Sigmoid colon (tissue), 7 donors: ENCODE measurements around the gene ARSJ. TPM values are rescaled to one million over a fixed set of nuclear protein-coding genes. Genes with fewer than 3 reads are reported as not detected.

Experiments used
- DNase-seq: peaks from one replicate; pipeline ENCODE4 v3.0.0-alpha.2; 2019
- H3K27ac ChIP-seq, 4 donors: fragments of 200-600 bp; sonication (generic); one replicate each; pipeline ENCODE4 v1.5.1; 2016 to 2019; ENCODE audit warnings: mild to moderate bottlenecking in 1 of 4
- H3K27me3 ChIP-seq, 3 donors: fragments of 200-600 bp; sonication (generic); one replicate each; pipeline ENCODE4 v1.5.1; 2019; ENCODE audit warnings: mild to moderate bottlenecking in 1 of 3
- H3K36me3 ChIP-seq, 4 donors: fragments of 200-600 bp; sonication (generic); one replicate each; pipeline ENCODE4 v1.5.1; 2016 to 2019
- H3K4me1 ChIP-seq, 4 donors: fragments of 200-600 bp; sonication (generic); one replicate each; pipeline ENCODE4 v1.5.1; 2017 to 2019
- H3K4me3 ChIP-seq, 4 donors: fragments of 200-600 bp; sonication (generic); one replicate each; pipeline ENCODE4 v1.5.1; 2017 to 2019; ENCODE audit warnings: mild to moderate bottlenecking in 2 of 4, moderate library complexity in 1 of 4
- H3K9me3 ChIP-seq, 4 donors: fragments of 200-600 bp in 3 of 4; sonication (generic) in 3 of 4; one replicate each; pipeline versions ENCODE4 v1.5.1 to v1.6.1; 2013 to 2019
- EP300 ChIP-seq, 4 donors: sonication (generic); formaldehyde crosslinking; IDR thresholded peaks; one replicate each; pipeline ENCODE4 v1.6.1; 2017; ENCODE audit warnings: antibody characterized with exemption in 4 of 4
- POLR2A ChIP-seq, 2 donors: fragments of 450-650 bp; IDR thresholded peaks; one replicate each; pipeline ENCODE4 v1.6.1; 2016; ENCODE audit warnings: antibody characterized with exemption in 2 of 2, mild to moderate bottlenecking in 2 of 2, moderate library complexity in 2 of 2
- POLR2AphosphoS5 ChIP-seq, 4 donors: sonication (generic); formaldehyde crosslinking; IDR thresholded peaks; one replicate each; pipeline ENCODE4 v1.6.1; 2017; ENCODE audit warnings: antibody characterized with exemption in 4 of 4
- WGBS, 2 donors: extraction: QIAGEN DNeasy Blood & Tissue Kit; methylation state at CpG; one replicate each; pipeline ENCODE4 v1.1.7; 2013; 5-methylcytosine and 5-hydroxymethylcytosine counted together
- intact Hi-C: fragments of 100-400 bp; cut with DNase I; formaldehyde crosslinking; loops from one replicate; pipeline ENCODE4 v1.15.1; 2023
- polyA plus RNA-seq, 3 donors: library from polyadenylated mRNA; stranded (reverse); fragments of 200-250 nt; gene quantifications; one replicate each; pipeline ENCODE4 v1.2.3, GENCODE V29; 2013
- total RNA-seq, 4 donors: library from RNA; depleted of rRNA; stranded (reverse); fragments of >200 nt; gene quantifications; one replicate each; pipeline ENCODE4 v1.1.0, GENCODE V29; 2016
- TF ChIP-seq, protein P1 (sequence below), 4 experiments: fragments of 450-650 bp in 3 of 4; fragments of 200-600 bp in 1 of 4; IDR thresholded peaks; one replicate each; pipeline ENCODE4 v1.5.1; 2016 to 2019; ENCODE audit warnings: antibody characterized with exemption in 4 of 4, mild to moderate bottlenecking in 3 of 4, moderate library complexity in 2 of 4
- donor health status: healthy with polysubstance abuse.
- donor health status: Bipolar disorder and iron deficiency.
- donor health status: healthy.

Gene ARSJ
- total and polyA plus RNA-seq, 7 donors, result 0.46 to 11.9 (median 7.2) TPM

DNA sequence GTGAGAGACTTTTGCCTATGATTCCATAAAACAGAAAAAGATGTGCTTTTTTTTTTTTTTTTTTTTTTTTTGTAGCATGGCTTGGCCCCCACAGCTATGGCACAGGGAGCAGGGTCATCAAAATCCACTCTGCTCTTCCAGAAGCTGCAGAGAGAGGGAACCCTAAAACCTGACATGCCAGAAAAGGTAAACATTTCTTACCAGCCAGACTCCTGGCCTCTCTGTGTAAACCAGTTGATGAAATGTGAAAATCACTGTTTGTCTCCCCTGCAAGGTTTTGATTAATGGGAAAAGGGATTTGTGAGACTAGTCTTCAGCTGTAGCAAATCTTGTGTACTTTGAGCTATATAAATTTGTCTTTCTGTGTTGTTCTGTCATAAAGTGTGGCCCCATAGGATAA, 105.9 kb downstream of the ARSJ start:
- no peaks in the 10 kb centered on the region for H3K36me3 ChIP-seq
- TF ChIP-seq EP300 (IDR thresholded peaks at IDR 0.05), result no peak
- TF ChIP-seq, protein P1, sequence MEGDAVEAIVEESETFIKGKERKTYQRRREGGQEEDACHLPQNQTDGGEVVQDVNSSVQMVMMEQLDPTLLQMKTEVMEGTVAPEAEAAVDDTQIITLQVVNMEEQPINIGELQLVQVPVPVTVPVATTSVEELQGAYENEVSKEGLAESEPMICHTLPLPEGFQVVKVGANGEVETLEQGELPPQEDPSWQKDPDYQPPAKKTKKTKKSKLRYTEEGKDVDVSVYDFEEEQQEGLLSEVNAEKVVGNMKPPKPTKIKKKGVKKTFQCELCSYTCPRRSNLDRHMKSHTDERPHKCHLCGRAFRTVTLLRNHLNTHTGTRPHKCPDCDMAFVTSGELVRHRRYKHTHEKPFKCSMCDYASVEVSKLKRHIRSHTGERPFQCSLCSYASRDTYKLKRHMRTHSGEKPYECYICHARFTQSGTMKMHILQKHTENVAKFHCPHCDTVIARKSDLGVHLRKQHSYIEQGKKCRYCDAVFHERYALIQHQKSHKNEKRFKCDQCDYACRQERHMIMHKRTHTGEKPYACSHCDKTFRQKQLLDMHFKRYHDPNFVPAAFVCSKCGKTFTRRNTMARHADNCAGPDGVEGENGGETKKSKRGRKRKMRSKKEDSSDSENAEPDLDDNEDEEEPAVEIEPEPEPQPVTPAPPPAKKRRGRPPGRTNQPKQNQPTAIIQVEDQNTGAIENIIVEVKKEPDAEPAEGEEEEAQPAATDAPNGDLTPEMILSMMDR (IDR thresholded peaks at IDR 0.05), result no peak
- no peak for TF ChIP-seq POLR2A (IDR thresholded peaks at IDR 0.05)
- TF ChIP-seq POLR2AphosphoS5 (IDR thresholded peaks at IDR 0.05), result no peak
- no peaks in the 10 kb centered on the region for H3K4me1 ChIP-seq
- intact Hi-C loops, result no loop called here
- no peak for DNase-seq
- H3K4me3 ChIP-seq, result no peak overlapping the region
- no peaks in the 10 kb centered on the region for H3K27me3 ChIP-seq
- H3K9me3 ChIP-seq, result no peaks in the 10 kb centered on the region
- H3K27ac ChIP-seq, result no peak overlapping the region

DNA sequence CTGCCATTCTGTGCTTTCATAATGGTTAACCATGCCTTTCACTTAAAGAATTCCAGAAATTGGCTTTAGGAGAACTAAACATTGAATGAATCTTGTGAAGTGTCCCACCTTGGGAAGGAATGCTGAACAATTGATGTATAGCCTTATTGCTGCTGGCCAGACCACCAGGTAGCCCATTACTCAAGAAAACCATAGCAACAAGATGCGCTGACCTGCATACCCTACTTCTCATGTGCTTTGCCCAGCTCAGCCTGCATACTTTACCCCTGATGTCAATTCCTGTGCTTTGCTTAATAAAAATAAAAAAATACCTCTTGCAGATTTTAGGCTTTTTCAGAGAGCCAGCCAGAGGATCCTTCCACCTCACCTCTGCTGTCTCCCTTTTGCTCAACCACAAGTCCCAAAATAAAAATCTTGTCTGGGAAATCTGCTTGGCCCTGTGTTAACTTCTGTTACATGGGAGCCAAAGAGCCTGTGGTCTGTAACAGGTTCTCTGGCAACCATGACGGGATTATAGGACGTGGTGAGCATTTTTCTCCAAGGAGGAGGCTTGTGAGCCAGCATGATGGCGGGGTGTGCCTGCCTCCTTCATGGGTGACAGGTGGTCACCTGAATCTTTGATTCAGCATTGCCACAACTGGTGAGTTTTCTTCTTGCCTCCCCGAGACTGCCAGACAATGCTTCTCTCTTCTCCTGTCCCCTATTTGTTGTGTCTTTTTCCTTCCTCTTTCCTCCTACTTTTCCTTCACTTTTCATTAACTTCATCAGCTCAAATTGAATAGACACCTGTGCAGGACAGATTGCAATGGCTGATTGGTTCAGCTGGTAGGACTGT, 106.8 kb downstream of the ARSJ start:
- WGBS, 2 donors, result 92% methylated on average over 5 of the region's 5 CpGs

DNA sequence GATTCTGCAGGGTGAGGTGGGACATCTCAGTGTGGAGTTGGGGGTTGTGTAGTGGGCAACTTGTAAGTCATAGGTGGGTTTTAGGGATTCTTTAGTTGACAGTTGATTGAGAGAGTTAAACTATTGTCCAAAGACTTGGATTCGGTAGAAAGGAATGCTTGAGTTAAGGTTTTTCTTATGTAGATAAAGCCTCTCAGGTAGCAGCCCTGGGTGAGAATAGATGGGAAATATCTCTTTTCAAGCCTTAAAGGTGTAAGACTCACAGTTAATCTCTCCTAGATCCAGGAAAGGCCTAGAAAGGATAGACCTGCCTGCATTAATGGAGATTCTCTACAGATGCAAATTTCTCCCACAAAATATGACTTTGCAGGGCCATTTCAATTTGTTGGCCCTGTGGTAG, 108.4 kb downstream of the ARSJ start:
- TF ChIP-seq EP300 (IDR thresholded peaks at IDR 0.05), result no peak
- TF ChIP-seq POLR2A (IDR thresholded peaks at IDR 0.05), result no peak
- TF ChIP-seq POLR2AphosphoS5 (IDR thresholded peaks at IDR 0.05), result no peak
- TF ChIP-seq, protein P1 (IDR thresholded peaks at IDR 0.05), result no peak
- DNase-seq, result no peak

More for the DNA sequence above, 106.8 kb downstream of the ARSJ start:
- no peaks in the 10 kb centered on the region for H3K27me3 ChIP-seq
- intact Hi-C loops, result no loop called here
- H3K4me1 ChIP-seq, result no peaks in the 10 kb centered on the region
- H3K27ac ChIP-seq, result no peak overlapping the region
- no peaks in the 10 kb centered on the region for H3K36me3 ChIP-seq
- H3K4me3 ChIP-seq, result no peak overlapping the region
- DNase-seq, result no peak
- no peaks in the 10 kb centered on the region for H3K9me3 ChIP-seq
- TF ChIP-seq, protein P1 (IDR thresholded peaks at IDR 0.05), result no peak
- TF ChIP-seq EP300 (IDR thresholded peaks at IDR 0.05) (no peak), POLR2AphosphoS5 (IDR thresholded peaks at IDR 0.05) (no peak), POLR2A (IDR thresholded peaks at IDR 0.05) (no peak)

DNA sequence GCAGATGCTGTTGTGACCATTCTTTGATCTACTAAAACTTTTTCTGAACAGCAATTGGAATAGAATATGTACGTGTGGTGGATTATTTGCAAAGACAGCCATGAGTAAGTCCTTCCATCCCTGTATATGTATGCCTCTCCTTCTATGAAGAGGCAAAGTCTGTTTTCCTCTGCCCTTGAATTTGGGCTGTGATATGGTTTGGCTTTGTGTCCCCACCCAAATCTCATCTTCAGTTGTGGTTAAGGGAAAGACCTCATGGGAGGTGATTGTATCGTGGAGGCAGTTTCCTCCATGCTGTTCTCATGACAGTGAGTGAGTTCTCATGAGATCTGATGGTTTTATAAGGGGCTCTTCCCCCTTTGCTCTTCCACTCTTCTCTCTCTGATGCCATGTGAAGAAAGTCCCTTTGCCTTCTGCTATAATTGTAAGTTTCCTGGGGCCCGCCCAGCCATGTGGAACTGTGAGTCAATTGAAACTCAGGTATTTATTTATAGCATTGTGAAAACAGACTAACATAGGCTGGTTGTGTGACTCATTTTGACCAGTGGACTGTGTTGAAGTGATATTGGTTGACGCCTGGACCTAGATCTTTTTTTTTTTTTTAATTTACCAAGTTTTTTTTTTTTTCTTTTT, 109.6 kb downstream of the ARSJ start:
- Histone ChIP-seq H3K4me3 (no peak overlapping the region), H3K27me3 (no peaks in the 10 kb centered on the region), H3K27ac (no peak overlapping the region), H3K9me3 (no peaks in the 10 kb centered on the region), H3K4me1 (no peaks in the 10 kb centered on the region), H3K36me3 (no peaks in the 10 kb centered on the region)
- intact Hi-C loops, result no loop called here
- WGBS, 2 donors, result 73 to 92% methylated on average over 4 of the region's 4 CpGs
- TF ChIP-seq, protein P1 (IDR thresholded peaks at IDR 0.05), result no peak
- TF ChIP-seq POLR2AphosphoS5 (IDR thresholded peaks at IDR 0.05), result no peak
- TF ChIP-seq EP300 (IDR thresholded peaks at IDR 0.05), result no peak
- TF ChIP-seq POLR2A (IDR thresholded peaks at IDR 0.05), result no peak
- DNase-seq, result no peak

More for the DNA sequence above, 108.4 kb downstream of the ARSJ start:
- no peaks in the 10 kb centered on the region for H3K36me3 ChIP-seq
- H3K27me3 ChIP-seq, result no peaks in the 10 kb centered on the region
- H3K27ac ChIP-seq, result no peak overlapping the region
- no peak overlapping the region for H3K4me3 ChIP-seq
- intact Hi-C loops, result no loop called here
- no peaks in the 10 kb centered on the region for H3K9me3 ChIP-seq
- H3K4me1 ChIP-seq, result no peaks in the 10 kb centered on the region
- 96 to 98% methylated on average over 1 of the region's 1 CpG for WGBS, 2 donors
